DOHH2 (cell line): ENCODE data around the gene PLCG2.

Source experiments
- H3F3A ChIP-seq: fragments of 200-600 bp; sonication (generic), shearing (Covaris generic); 2 replicates; pipeline ENCODE4 v1.6.0; 2016; ENCODE audit warnings: antibody characterized with exemption, mild to moderate bottlenecking; ENCODE audit not compliant: control insufficient read depth, insufficient read depth
- H3K27ac ChIP-seq: fragments of 200-600 bp; sonication (generic); 2 replicates; pipeline ENCODE4 v1.5.1; 2014; ENCODE audit warnings: low read depth, mild to moderate bottlenecking, low read length, moderate library complexity
- H3K27me3 ChIP-seq: fragments of 200-600 bp; sonication (generic); 2 replicates; pipeline ENCODE4 v1.6.1; 2014; ENCODE audit warnings: mild to moderate bottlenecking, low read length, mixed read lengths; ENCODE audit not compliant: control insufficient read depth
- H3K36me3 ChIP-seq: fragments of 200-600 bp; sonication (generic); 2 replicates; pipeline ENCODE4 v1.6.1; 2014; ENCODE audit warnings: mild to moderate bottlenecking, low read length, moderate library complexity, mixed read lengths; ENCODE audit not compliant: control insufficient read depth
- H3K4me1 ChIP-seq: fragments of 200-600 bp; sonication (generic); 2 replicates; pipeline ENCODE4 v1.6.1; 2014; ENCODE audit warnings: mild to moderate bottlenecking, low read length, mixed read lengths; ENCODE audit not compliant: control insufficient read depth
- H3K4me2 ChIP-seq: fragments of 200-600 bp; sonication (generic); 2 replicates; pipeline ENCODE4 v1.6.0; 2014; ENCODE audit warnings: mild to moderate bottlenecking, low read length, moderate library complexity
- H3K4me3 ChIP-seq: fragments of 200-600 bp; sonication (generic); 2 replicates; pipeline ENCODE4 v1.5.1; 2014; ENCODE audit warnings: mild to moderate bottlenecking, low read length, mixed read lengths
- H3K79me2 ChIP-seq: fragments of 200-600 bp; sonication (generic); 2 replicates; pipeline ENCODE4 v1.6.1; 2014; ENCODE audit warnings: mild to moderate bottlenecking, low read length, mixed read lengths; ENCODE audit not compliant: control insufficient read depth
- H3K9me2 ChIP-seq: fragments of 200-600 bp; sonication (generic); replicated peaks from 2 replicates; pipeline ENCODE4 v1.6.1; 2014; ENCODE audit warnings: mild to moderate bottlenecking, low read length, mixed read lengths; ENCODE audit not compliant: control insufficient read depth
- H3K9me3 ChIP-seq: fragments of 200-600 bp; sonication (generic); 2 replicates; pipeline ENCODE4 v1.6.1; 2014; ENCODE audit warnings: antibody characterized with exemption, low read length, mixed read lengths; ENCODE audit not compliant: control insufficient read depth, insufficient read depth
- H4K20me1 ChIP-seq: fragments of 200-600 bp; sonication (generic); 2 replicates; pipeline ENCODE4 v1.6.0; 2014; ENCODE audit warnings: low read depth, mild to moderate bottlenecking, antibody characterized with exemption, low read length, moderate library complexity; ENCODE audit not compliant: control insufficient read depth, insufficient read depth
- CTCF ChIP-seq: fragments of 200-600 bp; sonication (generic); IDR thresholded peaks from one replicate; pipeline ENCODE4 v1.5.1; 2014; ENCODE audit warnings: antibody characterized with exemption, mild to moderate bottlenecking, low read depth, low read length; ENCODE audit not compliant: poor library complexity, severe bottlenecking
- EZH2phosphoT487 ChIP-seq: fragments of 200-600 bp; sonication (generic); IDR thresholded peaks from 2 replicates; pipeline ENCODE4 v1.6.1; 2017; ENCODE audit warnings: borderline replicate concordance, mild to moderate bottlenecking, antibody characterized with exemption, low read length, moderate library complexity, mixed read lengths

PLCG2 gene

GRCh38 chr16:81987706-81988105 is 208.6 kb downstream of the PLCG2 start:
- no peaks in the 10 kb centered on the region for H3F3A ChIP-seq
- no peaks in the 10 kb centered on the region for H3K79me2 ChIP-seq
- H3K27ac ChIP-seq: no peak overlapping the region
- H3K36me3 ChIP-seq: no peaks in the 10 kb centered on the region
- no peaks in the 10 kb centered on the region for H3K4me1 ChIP-seq
- no peak overlapping the region for H3K4me2 ChIP-seq
- H3K4me3 ChIP-seq: no peak overlapping the region
- H4K20me1 ChIP-seq: no peaks in the 10 kb centered on the region
- no peaks in the 10 kb centered on the region for H3K9me2 ChIP-seq
- TF ChIP-seq EZH2phosphoT487 (no peak), CTCF (no peak)
- no peaks in the 10 kb centered on the region for H3K9me3 ChIP-seq
- peaks cover 9% of the 10 kb centered on the region; the same call in 1 of the 2 replicates for H3K27me3 ChIP-seq

GRCh38 chr16:81992859-81993258 is 213.8 kb downstream of the PLCG2 start:
- H3K9me2 ChIP-seq: no peaks in the 10 kb centered on the region
- 0 out of 2 replicates have a peak, but pooled peaks cover 7% of the 10 kb centered on the region for H3K27me3 ChIP-seq
- H3K9me3 ChIP-seq: no peaks in the 10 kb centered on the region
- H3K4me2 ChIP-seq: no peak overlapping the region
- TF ChIP-seq EZH2phosphoT487 (no peak), CTCF (no peak)
- H3F3A ChIP-seq: no peaks in the 10 kb centered on the region
- H3K36me3 ChIP-seq: no peaks in the 10 kb centered on the region
- no peaks in the 10 kb centered on the region for H4K20me1 ChIP-seq
- no peaks in the 10 kb centered on the region for H3K79me2 ChIP-seq
- no peak overlapping the region for H3K4me3 ChIP-seq
- H3K27ac ChIP-seq: no peak overlapping the region
- H3K4me1 ChIP-seq: no peaks in the 10 kb centered on the region

- Histone ChIP-seq H3K79me2 (no peaks in the 10 kb centered on the region), H3K4me3 (no peak overlapping the region), H3K9me3 (no peaks in the 10 kb centered on the region), H3K9me2 (no peaks in the 10 kb centered on the region), H3F3A (no peaks in the 10 kb centered on the region), H3K36me3 (peaks cover 5% of the 10 kb centered on the region; the same call in 1 of the 2 replicates), H3K4me2 (no peak overlapping the region), H3K27me3 (0 out of 2 replicates have a peak, but pooled peaks cover 4% of the 10 kb centered on the region), H4K20me1 (no peaks in the 10 kb centered on the region), H3K27ac (no peak overlapping the region), H3K4me1 (no peaks in the 10 kb centered on the region)
- no peak for TF ChIP-seq EZH2phosphoT487
- TF ChIP-seq CTCF: peak; percentile 50
These were observed 215.4 kb downstream of the PLCG2 start for GRCh38 chr16:81994485-81994884.

- Histone ChIP-seq H3K4me2 (no peak overlapping the region), H4K20me1 (no peaks in the 10 kb centered on the region), H3K4me3 (no peak overlapping the region), H3K9me3 (no peaks in the 10 kb centered on the region), H3K27ac (no peak overlapping the region), H3K79me2 (no peaks in the 10 kb centered on the region), H3K4me1 (no peaks in the 10 kb centered on the region), H3K27me3 (0 out of 2 replicates have a peak, but pooled peaks cover under 1% of the 10 kb centered on the region), H3K9me2 (no peaks in the 10 kb centered on the region), H3F3A (no peaks in the 10 kb centered on the region), H3K36me3 (peaks cover 8% of the 10 kb centered on the region; the same call in 1 of the 2 replicates)
- TF ChIP-seq CTCF (no peak), EZH2phosphoT487 (no peak)
These were observed 216.6 kb downstream of the PLCG2 start for GRCh38 chr16:81995651-81996050.
